ENCODE data around the gene MRPL40.

Gene MRPL40

DNA sequence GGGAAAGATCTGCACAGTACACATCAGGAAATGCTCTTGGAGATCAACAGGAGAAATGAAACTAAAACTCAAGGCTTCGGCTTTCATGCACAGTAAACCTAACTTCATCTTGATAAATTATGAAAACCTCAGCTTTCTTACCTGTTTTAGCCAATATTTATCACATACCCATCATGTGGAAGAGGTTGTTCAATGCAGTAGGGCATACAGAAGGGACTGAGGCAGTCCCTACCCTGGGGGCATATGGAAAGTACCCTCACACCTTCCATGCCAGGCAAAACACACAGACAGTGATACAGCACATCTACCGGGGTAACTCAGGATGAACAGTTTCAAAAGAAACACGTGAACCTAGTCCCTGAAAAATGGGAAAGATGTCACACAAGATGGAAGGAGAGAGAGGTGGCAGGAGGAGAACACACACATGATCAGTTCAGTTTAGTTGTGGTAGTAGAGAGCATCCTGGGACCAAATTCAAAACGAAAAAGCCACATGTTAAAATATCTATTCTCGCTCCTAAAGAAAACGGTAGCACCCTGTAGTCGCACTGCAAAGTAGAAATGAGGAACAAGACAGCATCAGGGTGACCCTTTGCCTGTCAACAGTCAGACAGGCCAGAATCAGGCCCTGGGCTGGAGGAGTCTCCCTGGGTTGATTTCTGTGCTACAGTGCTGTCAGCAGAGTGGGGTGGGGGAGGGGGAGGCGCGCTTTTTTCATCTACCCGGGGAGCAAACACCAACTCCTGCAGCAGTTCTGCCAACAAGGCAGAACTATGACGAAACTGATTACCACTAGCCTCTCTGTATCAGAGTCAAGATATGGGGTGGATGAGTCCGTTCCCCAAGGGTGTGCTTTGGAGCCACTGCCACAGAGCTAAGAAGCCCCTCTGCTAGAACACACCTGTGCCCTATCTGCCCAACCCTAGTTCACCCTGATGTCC is 2.1 kb upstream of the MRPL40 start (continued):
- TF ChIP-seq KLF9 (tag by site-specific recombination; IDR thresholded peaks at IDR 0.05; ENCODE audit: low read depth) (no peak), ZNF155 (tag by site-specific recombination; IDR thresholded peaks at IDR 0.05) (no peak), ZNF341 (tag by site-specific recombination; IDR thresholded peaks at IDR 0.05; ENCODE audit: low read depth) (0 out of 2 replicates have a peak, but pooled peaks have one; percentile 19), ZNF24 (tag by site-specific recombination; IDR thresholded peaks at IDR 0.05) (0 out of 2 replicates have a peak, but pooled peaks have one; percentile 19)

DNA sequence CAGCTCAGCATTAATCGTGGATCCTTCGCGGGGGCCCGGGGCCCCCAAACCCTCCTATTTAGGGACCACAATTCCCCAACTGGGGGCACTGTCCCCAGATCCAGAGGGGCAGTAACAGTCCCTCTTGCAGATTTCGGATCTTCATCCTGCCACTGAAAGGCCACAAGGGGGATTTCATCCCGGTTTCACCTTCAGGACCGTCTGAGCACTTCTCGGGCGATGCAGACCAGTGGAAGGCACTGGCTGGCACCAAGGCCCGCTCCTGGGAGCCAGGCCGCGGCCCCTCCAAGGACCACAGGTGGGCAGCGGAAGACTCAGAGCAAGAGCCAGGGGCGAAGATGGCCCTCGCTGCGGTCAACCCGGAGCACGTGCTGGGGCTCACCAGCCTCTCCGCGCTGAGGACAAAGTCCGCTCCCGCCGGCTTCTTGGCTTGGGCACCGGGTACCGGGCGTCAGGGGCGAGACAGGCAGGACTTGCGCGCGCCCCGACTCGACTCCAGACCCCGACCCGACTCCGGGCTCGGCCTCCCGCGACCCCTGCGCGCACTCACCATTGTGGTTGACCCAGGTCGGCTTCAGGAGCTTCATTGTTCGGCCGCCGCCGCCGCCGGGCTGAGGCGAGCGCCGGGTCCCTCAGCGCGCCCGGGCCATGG is 1.3 kb upstream of the MRPL40 start:
- Histone ChIP-seq H3K4me1 (ENCODE audit: control insufficient read depth, insufficient read depth, low read length) (no peaks in the 10 kb centered on the region; the same call in 1 of the 2 replicates), H3K9me3 (ENCODE audit: control insufficient read depth, insufficient read depth, low read depth, low read length) (no peaks in the 10 kb centered on the region), H3K4me3 (ENCODE audit: low read depth, low read length) (peak overlapping the region; percentile 90), H3K36me3 (ENCODE audit: control insufficient read depth in 2 of 2, insufficient read depth in 1 of 2, low read length in 2 of 2) (peaks cover 2 to 45% of the 10 kb centered on the region in 2 experiments; a peak in 2 of 3 replicates), H3K27ac (ENCODE audit: extremely low read depth, low read depth, low read length) (peak overlapping the region; percentile 59)
- ChIA-PET CTCF (interaction anchor here (0.6 to 1.3 kb wide), 2 partner anchors 250 to 286 kb away, joined by 3 read pairs; partner anchors contain the start of gene ESS2), POLR2A (interaction anchor here (0.8 to 3.7 kb wide), 8 partner anchors 10 to 252 kb away, joined by 3 to 22 read pairs (median 8); partner anchors contain the start of genes C22orf39, CDC45, SLC25A1 and UFD1)
- TF ChIP-seq GLIS2 (tag by site-specific recombination; IDR thresholded peaks at IDR 0.05) (peak; percentile 30; the same call in 1 of the 2 replicates), ZBTB20 (tag by site-specific recombination; IDR thresholded peaks at IDR 0.05) (peak; percentile 81), ZNF311 (tag by site-specific recombination; IDR thresholded peaks at IDR 0.05; ENCODE audit: borderline replicate concordance) (no peak), SCRT1 (tag by site-specific recombination; IDR thresholded peaks at IDR 0.05; ENCODE audit: borderline replicate concordance) (0 out of 2 replicates have a peak, but pooled peaks have one; percentile 29), TCF7L2 (IDR thresholded peaks at IDR 0.05; ENCODE audit: borderline replicate concordance, low read depth, low read length) (no peak), YY1 (tag by site-specific recombination; IDR thresholded peaks at IDR 0.05) (0 out of 2 replicates have a peak, but pooled peaks have one; percentile 26), ZBTB8A (tag by site-specific recombination; IDR thresholded peaks at IDR 0.05) (peak; percentile 85), ZBTB21 (tag by site-specific recombination; IDR thresholded peaks at IDR 0.05) (0 out of 2 replicates have a peak, but pooled peaks have one; percentile 4), ZNF114 (tag by site-specific recombination; IDR thresholded peaks at IDR 0.05) (no peak), IKZF3 (tag by site-specific recombination; IDR thresholded peaks at IDR 0.05) (0 out of 2 replicates have a peak, but pooled peaks have one; percentile 0), HOXA7 (CRISPR knock-in tag; IDR thresholded peaks at IDR 0.05; ENCODE audit: borderline replicate concordance) (no peak), ZNF335 (tag by site-specific recombination; conservative IDR thresholded peaks at IDR 0.05) (peak; percentile 42), ZNF157 (tag by site-specific recombination; IDR thresholded peaks at IDR 0.05) (no peak)
- TF ChIP-seq, protein P1, sequence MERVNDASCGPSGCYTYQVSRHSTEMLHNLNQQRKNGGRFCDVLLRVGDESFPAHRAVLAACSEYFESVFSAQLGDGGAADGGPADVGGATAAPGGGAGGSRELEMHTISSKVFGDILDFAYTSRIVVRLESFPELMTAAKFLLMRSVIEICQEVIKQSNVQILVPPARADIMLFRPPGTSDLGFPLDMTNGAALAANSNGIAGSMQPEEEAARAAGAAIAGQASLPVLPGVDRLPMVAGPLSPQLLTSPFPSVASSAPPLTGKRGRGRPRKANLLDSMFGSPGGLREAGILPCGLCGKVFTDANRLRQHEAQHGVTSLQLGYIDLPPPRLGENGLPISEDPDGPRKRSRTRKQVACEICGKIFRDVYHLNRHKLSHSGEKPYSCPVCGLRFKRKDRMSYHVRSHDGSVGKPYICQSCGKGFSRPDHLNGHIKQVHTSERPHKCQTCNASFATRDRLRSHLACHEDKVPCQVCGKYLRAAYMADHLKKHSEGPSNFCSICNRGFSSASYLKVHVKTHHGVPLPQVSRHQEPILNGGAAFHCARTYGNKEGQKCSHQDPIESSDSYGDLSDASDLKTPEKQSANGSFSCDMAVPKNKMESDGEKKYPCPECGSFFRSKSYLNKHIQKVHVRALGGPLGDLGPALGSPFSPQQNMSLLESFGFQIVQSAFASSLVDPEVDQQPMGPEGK (tag by site-specific recombination; IDR thresholded peaks at IDR 0.05): peak; percentile 69
- TF ChIP-seq, protein P2, sequence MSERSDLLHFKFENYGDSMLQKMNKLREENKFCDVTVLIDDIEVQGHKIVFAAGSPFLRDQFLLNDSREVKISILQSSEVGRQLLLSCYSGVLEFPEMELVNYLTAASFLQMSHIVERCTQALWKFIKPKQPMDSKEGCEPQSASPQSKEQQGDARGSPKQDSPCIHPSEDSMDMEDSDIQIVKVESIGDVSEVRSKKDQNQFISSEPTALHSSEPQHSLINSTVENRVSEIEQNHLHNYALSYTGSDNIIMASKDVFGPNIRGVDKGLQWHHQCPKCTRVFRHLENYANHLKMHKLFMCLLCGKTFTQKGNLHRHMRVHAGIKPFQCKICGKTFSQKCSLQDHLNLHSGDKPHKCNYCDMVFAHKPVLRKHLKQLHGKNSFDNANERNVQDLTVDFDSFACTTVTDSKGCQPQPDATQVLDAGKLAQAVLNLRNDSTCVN (tag by site-specific recombination; optimal IDR thresholded peaks at IDR 0.05): peak; percentile 69
- TF ChIP-seq, protein P3, sequence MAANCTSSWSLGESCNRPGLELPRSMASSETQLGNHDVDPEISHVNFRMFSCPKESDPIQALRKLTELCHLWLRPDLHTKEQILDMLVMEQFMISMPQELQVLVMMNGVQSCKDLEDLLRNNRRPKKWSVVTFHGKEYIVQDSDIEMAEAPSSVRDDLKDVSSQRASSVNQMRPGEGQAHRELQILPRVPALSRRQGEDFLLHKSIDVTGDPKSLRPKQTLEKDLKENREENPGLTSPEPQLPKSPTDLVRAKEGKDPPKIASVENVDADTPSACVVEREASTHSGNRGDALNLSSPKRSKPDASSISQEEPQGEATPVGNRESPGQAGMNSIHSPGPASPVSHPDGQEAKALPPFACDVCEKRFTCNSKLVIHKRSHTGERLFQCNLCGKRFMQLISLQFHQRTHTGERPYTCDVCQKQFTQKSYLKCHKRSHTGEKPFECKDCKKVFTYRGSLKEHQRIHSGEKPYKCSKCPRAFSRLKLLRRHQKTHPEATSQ (tag by site-specific recombination; IDR thresholded peaks at IDR 0.05): no peak
- TF ChIP-seq, protein P4, sequence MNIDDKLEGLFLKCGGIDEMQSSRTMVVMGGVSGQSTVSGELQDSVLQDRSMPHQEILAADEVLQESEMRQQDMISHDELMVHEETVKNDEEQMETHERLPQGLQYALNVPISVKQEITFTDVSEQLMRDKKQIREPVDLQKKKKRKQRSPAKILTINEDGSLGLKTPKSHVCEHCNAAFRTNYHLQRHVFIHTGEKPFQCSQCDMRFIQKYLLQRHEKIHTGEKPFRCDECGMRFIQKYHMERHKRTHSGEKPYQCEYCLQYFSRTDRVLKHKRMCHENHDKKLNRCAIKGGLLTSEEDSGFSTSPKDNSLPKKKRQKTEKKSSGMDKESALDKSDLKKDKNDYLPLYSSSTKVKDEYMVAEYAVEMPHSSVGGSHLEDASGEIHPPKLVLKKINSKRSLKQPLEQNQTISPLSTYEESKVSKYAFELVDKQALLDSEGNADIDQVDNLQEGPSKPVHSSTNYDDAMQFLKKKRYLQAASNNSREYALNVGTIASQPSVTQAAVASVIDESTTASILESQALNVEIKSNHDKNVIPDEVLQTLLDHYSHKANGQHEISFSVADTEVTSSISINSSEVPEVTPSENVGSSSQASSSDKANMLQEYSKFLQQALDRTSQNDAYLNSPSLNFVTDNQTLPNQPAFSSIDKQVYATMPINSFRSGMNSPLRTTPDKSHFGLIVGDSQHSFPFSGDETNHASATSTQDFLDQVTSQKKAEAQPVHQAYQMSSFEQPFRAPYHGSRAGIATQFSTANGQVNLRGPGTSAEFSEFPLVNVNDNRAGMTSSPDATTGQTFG (tag by site-specific recombination; IDR thresholded peaks at IDR 0.05; ENCODE audit: borderline replicate concordance): no peak
- TF ChIP-seq, protein P5, sequence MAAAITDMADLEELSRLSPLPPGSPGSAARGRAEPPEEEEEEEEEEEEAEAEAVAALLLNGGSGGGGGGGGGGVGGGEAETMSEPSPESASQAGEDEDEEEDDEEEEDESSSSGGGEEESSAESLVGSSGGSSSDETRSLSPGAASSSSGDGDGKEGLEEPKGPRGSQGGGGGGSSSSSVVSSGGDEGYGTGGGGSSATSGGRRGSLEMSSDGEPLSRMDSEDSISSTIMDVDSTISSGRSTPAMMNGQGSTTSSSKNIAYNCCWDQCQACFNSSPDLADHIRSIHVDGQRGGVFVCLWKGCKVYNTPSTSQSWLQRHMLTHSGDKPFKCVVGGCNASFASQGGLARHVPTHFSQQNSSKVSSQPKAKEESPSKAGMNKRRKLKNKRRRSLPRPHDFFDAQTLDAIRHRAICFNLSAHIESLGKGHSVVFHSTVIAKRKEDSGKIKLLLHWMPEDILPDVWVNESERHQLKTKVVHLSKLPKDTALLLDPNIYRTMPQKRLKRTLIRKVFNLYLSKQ (tag by site-specific recombination; IDR thresholded peaks at IDR 0.05; ENCODE audit: borderline replicate concordance): no peak
- TF ChIP-seq, protein P6, sequence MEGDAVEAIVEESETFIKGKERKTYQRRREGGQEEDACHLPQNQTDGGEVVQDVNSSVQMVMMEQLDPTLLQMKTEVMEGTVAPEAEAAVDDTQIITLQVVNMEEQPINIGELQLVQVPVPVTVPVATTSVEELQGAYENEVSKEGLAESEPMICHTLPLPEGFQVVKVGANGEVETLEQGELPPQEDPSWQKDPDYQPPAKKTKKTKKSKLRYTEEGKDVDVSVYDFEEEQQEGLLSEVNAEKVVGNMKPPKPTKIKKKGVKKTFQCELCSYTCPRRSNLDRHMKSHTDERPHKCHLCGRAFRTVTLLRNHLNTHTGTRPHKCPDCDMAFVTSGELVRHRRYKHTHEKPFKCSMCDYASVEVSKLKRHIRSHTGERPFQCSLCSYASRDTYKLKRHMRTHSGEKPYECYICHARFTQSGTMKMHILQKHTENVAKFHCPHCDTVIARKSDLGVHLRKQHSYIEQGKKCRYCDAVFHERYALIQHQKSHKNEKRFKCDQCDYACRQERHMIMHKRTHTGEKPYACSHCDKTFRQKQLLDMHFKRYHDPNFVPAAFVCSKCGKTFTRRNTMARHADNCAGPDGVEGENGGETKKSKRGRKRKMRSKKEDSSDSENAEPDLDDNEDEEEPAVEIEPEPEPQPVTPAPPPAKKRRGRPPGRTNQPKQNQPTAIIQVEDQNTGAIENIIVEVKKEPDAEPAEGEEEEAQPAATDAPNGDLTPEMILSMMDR (tag by site-specific recombination; IDR thresholded peaks at IDR 0.05): peak; percentile 83
